Smooth muscle cell (in vitro differentiated cells): ENCODE results near the gene FMNL3. TPM values are rescaled to one million over a fixed set of nuclear protein-coding genes. Genes with fewer than 3 reads are reported as not detected.
"Not testable (repeated sequence)": the region's sequence is repeated elsewhere in the genome, so short reads cannot be mapped to it uniquely, and the experiment has no call there.

Experiments used
- DNase-seq: peaks from one replicate; lab custom pipeline; 2025; ENCODE audit not compliant: unreplicated experiment; lab: John Stamatoyannopoulos, UW
- H2AFZ ChIP-seq: fragments of 200-600 bp; sonication (generic); 2 replicates; pipeline ENCODE4 v1.6.0; 2016; ENCODE audit warnings: antibody characterized with exemption, low read depth, mild to moderate bottlenecking
- H3F3A ChIP-seq: fragments of 200-600 bp; sonication (generic); 2 replicates; pipeline ENCODE4 v1.6.0; 2017; ENCODE audit warnings: antibody characterized with exemption, low read depth
- H3K27ac ChIP-seq: fragments of 200-600 bp; sonication (generic); 2 replicates; pipeline ENCODE4 v1.5.1; 2016; ENCODE audit warnings: low read depth, mild to moderate bottlenecking
- H3K27me3 ChIP-seq: fragments of 200-600 bp; sonication (generic); 2 replicates; pipeline ENCODE4 v1.6.1; 2016; ENCODE audit warnings: low read depth, mild to moderate bottlenecking
- H3K36me3 ChIP-seq: fragments of 200-600 bp; sonication (generic); 2 replicates; pipeline ENCODE4 v1.5.1; 2016; ENCODE audit warnings: low read depth
- H3K4me1 ChIP-seq: fragments of 200-600 bp; sonication (generic); 2 replicates; pipeline ENCODE4 v1.5.1; 2016; ENCODE audit warnings: low read depth
- H3K4me2 ChIP-seq: fragments of 200-600 bp; sonication (generic); 2 replicates; pipeline ENCODE4 v1.6.0; 2016; ENCODE audit warnings: mild to moderate bottlenecking
- H3K4me3 ChIP-seq: fragments of 200-600 bp; sonication (generic); 2 replicates; pipeline ENCODE4 v1.5.1; 2016; ENCODE audit warnings: mild to moderate bottlenecking
- H3K79me2 ChIP-seq: fragments of 200-600 bp; sonication (generic); 2 replicates; pipeline ENCODE4 v1.6.0; 2016; ENCODE audit warnings: low read depth, mild to moderate bottlenecking
- H3K9ac ChIP-seq: fragments of 200-600 bp; sonication (generic); 2 replicates; pipeline ENCODE4 v1.6.0; 2016; ENCODE audit warnings: low read depth
- H3K9me3 ChIP-seq: fragments of 200-600 bp; sonication (generic); replicated peaks from 2 replicates; pipeline ENCODE4 v1.5.1; 2016; ENCODE audit warnings: low read depth
- H4K20me1 ChIP-seq: fragments of 200-600 bp; sonication (generic); 2 replicates; pipeline ENCODE4 v1.6.0; 2016; ENCODE audit warnings: low read depth
- CTCF ChIP-seq: fragments of 200-600 bp; sonication (generic); IDR thresholded peaks from 2 replicates; pipeline ENCODE4 v1.5.1; 2017; ENCODE audit warnings: borderline replicate concordance, mild to moderate bottlenecking, antibody characterized with exemption; ENCODE audit not compliant: insufficient read depth, poor library complexity, severe bottlenecking
- WGBS: methylation state at CpG from one replicate; pipeline ENCODE4 v1.1.7; 2016; ENCODE audit warnings: low lambda C conversion rate; 5-methylcytosine and 5-hydroxymethylcytosine counted together
- polyA plus RNA-seq: library from polyadenylated mRNA; unstranded; fragments of >200 nt; fragmentation: Nextera tagmentation; extraction: Ambion mirVana; gene quantifications from 2 replicates; pipeline ENCODE4 v1.2.1, GENCODE V29; 2016
- total RNA-seq: library from RNA; depleted of rRNA; stranded (reverse); fragments of >200 nt; gene quantifications from 2 replicates; pipeline ENCODE4 v1.2.3, GENCODE V29; 2014

The FMNL3 gene
- total and polyA plus RNA-seq, 2 experiments from 2014 or later, result 18.3 to 21.7 TPM

DNA sequence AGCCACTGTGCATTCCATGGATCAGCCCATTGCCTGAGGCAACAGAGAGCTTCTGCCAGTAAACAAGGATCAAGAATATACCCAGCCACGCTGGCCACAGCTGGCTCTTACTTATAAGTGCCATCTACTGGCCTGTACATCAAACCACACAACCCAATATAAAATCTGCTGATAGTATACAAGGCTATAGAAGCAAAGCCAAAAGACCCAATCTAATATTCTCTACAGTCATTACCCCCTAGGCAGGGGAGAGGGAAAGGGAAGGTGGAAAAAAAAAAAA lies 97.4 kb downstream of the FMNL3 start:
- DNase-seq, result no peak
- TF ChIP-seq CTCF, result no peak
- no peak overlapping the region for H3K4me3 ChIP-seq
- H3K9ac ChIP-seq, result no peak overlapping the region
- no peaks in the 10 kb centered on the region for H3K27me3 ChIP-seq
- H3K9me3 ChIP-seq, result no peaks in the 10 kb centered on the region
- H3K4me1 ChIP-seq, result no peaks in the 10 kb centered on the region
- no peak overlapping the region for H2AFZ ChIP-seq
- no peak overlapping the region for H3K27ac ChIP-seq
- no peaks in the 10 kb centered on the region for H3F3A ChIP-seq
- no peak overlapping the region for H3K4me2 ChIP-seq
- H3K36me3 ChIP-seq, result no peaks in the 10 kb centered on the region
- no peaks in the 10 kb centered on the region for H3K79me2 ChIP-seq
- H4K20me1 ChIP-seq, result no peaks in the 10 kb centered on the region
- 48% methylated on average over 1 of the region's 1 CpG for WGBS

- no peaks in the 10 kb centered on the region for H4K20me1 ChIP-seq
- H3K79me2 ChIP-seq, result no peaks in the 10 kb centered on the region
These were observed 97.9 kb downstream of the FMNL3 start for GRCh38 chr12:49609059-49609874.

DNA sequence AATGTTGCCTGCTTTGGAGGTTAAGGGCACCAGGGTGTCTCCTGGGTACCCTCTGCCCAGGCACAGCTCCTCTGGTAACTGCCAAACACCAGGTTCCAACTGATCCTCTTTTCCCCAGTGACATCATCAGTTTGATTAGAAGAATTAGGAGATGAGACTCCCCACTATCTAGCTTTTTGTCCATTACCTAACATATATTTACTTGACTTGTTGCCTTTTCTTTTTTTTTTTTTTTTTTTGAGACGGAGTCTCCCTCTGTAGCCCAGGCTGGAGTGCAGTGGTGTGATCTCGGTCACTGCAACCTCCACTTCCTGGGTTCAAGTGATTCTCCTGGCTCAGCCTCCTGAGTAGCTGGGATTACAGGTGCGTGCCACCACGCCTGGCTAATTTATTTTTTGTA lies 101.7 kb downstream of the FMNL3 start, which contains the start of gene FAM186B:
Gene FAM186B (minus strand): TSS at position 101 of the 400 bp plus-strand sequence. CDS start 162 bp downstream, outside the sequence.
- not testable (repeated sequence) for H3K9ac ChIP-seq, H3K4me3 ChIP-seq, H2AFZ ChIP-seq, H3K36me3 ChIP-seq, H4K20me1 ChIP-seq, H3K4me1 ChIP-seq, H3K79me2 ChIP-seq, H3K27me3 ChIP-seq, H3K4me2 ChIP-seq, H3K27ac ChIP-seq, DNase-seq, H3F3A ChIP-seq, H3K9me3 ChIP-seq
- 91% methylated on average over 4 of the region's 4 CpGs for whole genome bisulfite sequencing

More at GRCh38 chr12:49609059-49609874, 97.9 kb downstream of the FMNL3 start:
- no peak for DNase-seq
- no peak overlapping the region for H3K4me3 ChIP-seq
- TF ChIP-seq CTCF, result no peak
- no peak overlapping the region for H3K4me2 ChIP-seq
- H3K9me3 ChIP-seq, result no peaks in the 10 kb centered on the region
- H3K27me3 ChIP-seq, result no peaks in the 10 kb centered on the region
- H3K36me3 ChIP-seq, result no peaks in the 10 kb centered on the region
- H3K9ac ChIP-seq, result no peak overlapping the region
- H2AFZ ChIP-seq, result no peak overlapping the region
- H3K27ac ChIP-seq, result no peak overlapping the region
- H3K4me1 ChIP-seq, result no peaks in the 10 kb centered on the region
- H3F3A ChIP-seq, result no peaks in the 10 kb centered on the region
- WGBS, result 91% methylated on average over 2 of the region's 2 CpGs

DNA sequence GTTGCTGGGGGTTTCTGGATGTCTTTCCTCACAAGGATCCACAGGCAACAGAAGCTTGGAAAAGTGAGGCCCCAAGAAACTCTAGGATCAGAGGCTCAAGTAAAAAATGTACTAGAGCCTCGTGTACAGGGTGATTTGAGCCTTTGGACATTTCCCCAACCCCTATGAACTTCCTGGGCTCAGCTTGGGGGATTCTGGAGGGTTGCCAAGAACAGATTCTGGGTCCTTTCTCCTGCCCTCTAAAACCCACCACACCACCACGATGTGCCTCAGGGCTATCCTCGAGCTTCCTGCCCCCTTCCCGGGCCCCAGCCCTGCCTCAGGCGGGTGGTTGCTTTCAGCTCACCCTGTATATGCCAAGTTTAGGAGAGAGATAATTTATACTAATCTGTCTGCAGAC lies 102.3 kb downstream of the FMNL3 start:
- H3K4me2 ChIP-seq, result no peak overlapping the region
- H3K9ac ChIP-seq, result no peak overlapping the region
- H3K9me3 ChIP-seq, result no peaks in the 10 kb centered on the region
- H3K27me3 ChIP-seq, result no peaks in the 10 kb centered on the region
- no peaks in the 10 kb centered on the region for H3K36me3 ChIP-seq
- 58% methylated on average over 5 of the region's 5 CpGs for whole genome bisulfite sequencing
- no peaks in the 10 kb centered on the region for H3K4me1 ChIP-seq
- no peak for TF ChIP-seq CTCF
- DNase-seq, result no peak
- no peaks in the 10 kb centered on the region for H3K79me2 ChIP-seq
- no peak overlapping the region for H2AFZ ChIP-seq
- no peaks in the 10 kb centered on the region for H3F3A ChIP-seq
- no peaks in the 10 kb centered on the region for H4K20me1 ChIP-seq
- H3K4me3 ChIP-seq, result no peak overlapping the region
- no peak overlapping the region for H3K27ac ChIP-seq
